Suprapubic skin (tissue), 4 donors: ENCODE results near the gene GTPBP10. TPM values are rescaled to one million over a fixed set of nuclear protein-coding genes. Genes with fewer than 3 reads are reported as not detected.
"Not testable (repeated sequence)": the region's sequence is repeated elsewhere in the genome, so short reads cannot be mapped to it uniquely, and the experiment has no call there.

ENCODE experiments used
- DNase-seq, 2 donors: peaks; one replicate each; pipeline ENCODE4 v3.0.0-alpha.2; 2019; ENCODE audit warnings: low spot score in 2 of 2
- H3K27ac ChIP-seq: fragments of 200-600 bp; sonication (generic); one replicate; pipeline ENCODE4 v1.5.1; 2019
- H3K27me3 ChIP-seq: fragments of 200-600 bp; sonication (generic); one replicate; pipeline ENCODE4 v1.5.1; 2019
- H3K36me3 ChIP-seq: fragments of 200-600 bp; sonication (generic); one replicate; pipeline ENCODE4 v1.5.1; 2019
- H3K4me1 ChIP-seq: fragments of 200-600 bp; sonication (generic); one replicate; pipeline ENCODE4 v1.5.1; 2019
- H3K4me3 ChIP-seq: fragments of 200-600 bp; sonication (generic); one replicate; pipeline ENCODE4 v1.5.1; 2019; ENCODE audit warnings: mild to moderate bottlenecking
- H3K9me3 ChIP-seq: fragments of 200-600 bp; sonication (generic); one replicate; pipeline ENCODE4 v1.5.1; 2019
- EP300 ChIP-seq: sonication (generic); formaldehyde crosslinking; IDR thresholded peaks from one replicate; pipeline ENCODE4 v1.6.1; 2017; ENCODE audit warnings: antibody characterized with exemption
- POLR2A ChIP-seq, 2 donors: fragments of 450-650 bp; IDR thresholded peaks; one replicate each; pipeline ENCODE4 v1.6.1; 2017; ENCODE audit warnings: antibody characterized with exemption in 2 of 2, mild to moderate bottlenecking in 2 of 2, moderate library complexity in 2 of 2
- POLR2AphosphoS5 ChIP-seq, 3 donors: sonication (generic); formaldehyde crosslinking; IDR thresholded peaks; one replicate each; pipeline ENCODE4 v1.6.1; 2017; ENCODE audit warnings: antibody characterized with exemption in 3 of 3
- WGBS: methylation state at CpG from one replicate; pipeline ENCODE4 v1.1.5; 2018; 5-methylcytosine and 5-hydroxymethylcytosine counted together
- total RNA-seq, 4 donors: library from RNA; depleted of rRNA; stranded (reverse); fragments of >200 nt; gene quantifications; one replicate each; pipeline ENCODE4 v1.1.0, GENCODE V29; 2016
- TF ChIP-seq, protein P1 (sequence below), 2 donors: fragments of 200-600 bp in 1 of 2; fragments of 450-650 bp in 1 of 2; sonication (generic) in 1 of 2; IDR thresholded peaks; one replicate each; pipeline ENCODE4 v1.5.1; 2016 to 2019; ENCODE audit warnings: antibody characterized with exemption in 2 of 2, mild to moderate bottlenecking in 1 of 2, moderate library complexity in 1 of 2

Gene GTPBP10
- total RNA-seq, 4 donors from 2014 or later = 10.5 to 35.6 (median 13.7) TPM

DNA sequence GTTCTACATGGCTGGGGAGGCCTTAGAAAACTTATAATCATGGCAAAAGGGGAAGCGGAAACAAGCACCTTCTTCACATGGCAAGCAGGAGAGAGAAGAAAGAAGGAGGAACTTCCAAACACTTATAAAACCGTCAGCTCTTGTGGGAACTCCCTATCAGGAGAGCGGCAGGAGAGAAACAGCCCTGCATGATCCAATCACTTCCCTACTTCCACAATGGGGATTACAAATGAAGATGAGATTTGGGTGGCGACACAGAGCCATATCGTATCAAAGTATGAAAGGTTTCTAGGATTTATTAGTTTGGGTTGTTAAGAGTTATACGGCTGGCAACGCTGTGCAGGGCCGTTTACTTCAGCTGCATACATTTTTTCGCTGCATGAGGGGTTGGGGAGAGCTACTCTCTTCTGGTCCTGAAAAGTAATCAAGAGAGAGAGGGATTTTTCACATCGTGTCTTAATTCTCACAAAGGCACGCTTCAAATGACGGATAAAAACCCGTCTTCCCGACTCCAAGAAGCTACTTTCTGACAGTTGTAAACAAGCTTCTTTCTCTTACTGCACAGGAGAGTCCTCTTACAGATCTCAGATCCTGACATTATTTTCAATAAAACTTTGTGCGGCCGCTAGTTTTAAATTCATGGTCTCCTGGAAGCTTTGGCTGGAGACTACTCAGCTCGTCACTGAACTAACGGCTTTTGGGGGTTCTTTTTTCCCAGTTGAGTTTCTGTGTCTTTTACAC is 751 bp upstream of the GTPBP10 start:
- Histone ChIP-seq H3K36me3 (peaks cover 2% of the 10 kb centered on the region), H3K27ac (peak overlapping the region; percentile 76), H3K9me3 (no peaks in the 10 kb centered on the region), H3K27me3 (no peaks in the 10 kb centered on the region), H3K4me3 (peak overlapping the region; percentile 57), H3K4me1 (peaks cover 21% of the 10 kb centered on the region)
- 7% methylated on average over 18 of the region's 18 CpGs for WGBS
- TF ChIP-seq POLR2AphosphoS5 (IDR thresholded peaks at IDR 0.05) (no peak), POLR2A (IDR thresholded peaks at IDR 0.05) (no peak), EP300 (no peak)
- TF ChIP-seq, protein P1, sequence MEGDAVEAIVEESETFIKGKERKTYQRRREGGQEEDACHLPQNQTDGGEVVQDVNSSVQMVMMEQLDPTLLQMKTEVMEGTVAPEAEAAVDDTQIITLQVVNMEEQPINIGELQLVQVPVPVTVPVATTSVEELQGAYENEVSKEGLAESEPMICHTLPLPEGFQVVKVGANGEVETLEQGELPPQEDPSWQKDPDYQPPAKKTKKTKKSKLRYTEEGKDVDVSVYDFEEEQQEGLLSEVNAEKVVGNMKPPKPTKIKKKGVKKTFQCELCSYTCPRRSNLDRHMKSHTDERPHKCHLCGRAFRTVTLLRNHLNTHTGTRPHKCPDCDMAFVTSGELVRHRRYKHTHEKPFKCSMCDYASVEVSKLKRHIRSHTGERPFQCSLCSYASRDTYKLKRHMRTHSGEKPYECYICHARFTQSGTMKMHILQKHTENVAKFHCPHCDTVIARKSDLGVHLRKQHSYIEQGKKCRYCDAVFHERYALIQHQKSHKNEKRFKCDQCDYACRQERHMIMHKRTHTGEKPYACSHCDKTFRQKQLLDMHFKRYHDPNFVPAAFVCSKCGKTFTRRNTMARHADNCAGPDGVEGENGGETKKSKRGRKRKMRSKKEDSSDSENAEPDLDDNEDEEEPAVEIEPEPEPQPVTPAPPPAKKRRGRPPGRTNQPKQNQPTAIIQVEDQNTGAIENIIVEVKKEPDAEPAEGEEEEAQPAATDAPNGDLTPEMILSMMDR (IDR thresholded peaks at IDR 0.05) = no peak
- DNase-seq = no peak

DNA sequence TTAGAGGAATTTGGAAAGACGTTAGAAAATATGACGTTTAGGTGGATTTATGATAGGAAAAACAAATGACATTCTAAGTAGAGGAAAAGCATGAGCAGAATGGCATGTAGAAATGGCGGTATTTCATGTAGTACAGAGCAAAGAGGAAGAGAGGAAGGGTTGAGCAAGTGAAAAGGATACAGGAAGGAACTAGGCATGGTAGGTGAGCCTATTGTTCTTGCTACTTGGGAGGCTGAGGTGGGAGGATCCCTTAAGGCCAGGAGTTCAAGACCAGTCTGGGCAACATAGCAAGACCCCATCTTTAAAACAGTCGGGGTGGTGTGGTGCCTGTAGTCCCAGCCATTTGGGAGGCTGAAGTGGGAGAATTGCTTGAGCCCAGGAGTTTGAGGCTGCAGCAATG is 1.2 kb downstream of the GTPBP10 start:
- whole genome bisulfite sequencing = 66% methylated on average over 4 of the region's 4 CpGs
- Histone ChIP-seq H3K36me3 (peaks cover 6% of the 10 kb centered on the region), H3K27ac (no peak overlapping the region), H3K4me1 (peaks cover 21% of the 10 kb centered on the region), H3K9me3 (no peaks in the 10 kb centered on the region), H3K27me3 (no peaks in the 10 kb centered on the region), H3K4me3 (peak overlapping the region; percentile 57)
- TF ChIP-seq, protein P1 (IDR thresholded peaks at IDR 0.05) = no peak
- TF ChIP-seq EP300 = no peak
- no peak for TF ChIP-seq POLR2A (IDR thresholded peaks at IDR 0.05)
- no peak for TF ChIP-seq POLR2AphosphoS5 (IDR thresholded peaks at IDR 0.05)
- no peak for DNase-seq

DNA sequence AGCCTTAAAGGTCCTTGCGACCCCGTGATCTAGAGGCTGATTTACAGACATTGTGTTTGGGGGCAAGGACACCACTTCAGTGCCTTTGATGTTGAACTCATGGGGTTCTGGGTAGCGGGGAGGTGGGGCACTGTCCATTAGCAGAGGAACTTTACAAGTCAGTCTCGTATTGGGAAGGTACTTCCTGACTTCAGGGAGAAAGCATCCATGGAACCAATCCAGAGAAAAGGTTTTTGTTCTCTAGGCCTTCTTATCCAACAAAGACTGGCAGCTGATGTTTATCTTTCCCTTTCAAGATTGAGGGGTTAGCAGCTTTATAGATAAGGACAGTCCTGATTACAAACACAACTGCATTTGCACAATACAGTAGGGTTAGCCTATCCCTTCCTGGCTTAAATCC is 2.8 kb downstream of the GTPBP10 start:
- Histone ChIP-seq H3K36me3 (peaks cover 11% of the 10 kb centered on the region), H3K27me3 (no peaks in the 10 kb centered on the region), H3K9me3 (no peaks in the 10 kb centered on the region), H3K27ac (no peak overlapping the region), H3K4me1 (peaks cover 21% of the 10 kb centered on the region), H3K4me3 (no peak overlapping the region)
- DNase-seq = no peak
- 74% methylated on average over 4 of the region's 4 CpGs for WGBS
- TF ChIP-seq POLR2AphosphoS5 (IDR thresholded peaks at IDR 0.05) = no peak

DNA sequence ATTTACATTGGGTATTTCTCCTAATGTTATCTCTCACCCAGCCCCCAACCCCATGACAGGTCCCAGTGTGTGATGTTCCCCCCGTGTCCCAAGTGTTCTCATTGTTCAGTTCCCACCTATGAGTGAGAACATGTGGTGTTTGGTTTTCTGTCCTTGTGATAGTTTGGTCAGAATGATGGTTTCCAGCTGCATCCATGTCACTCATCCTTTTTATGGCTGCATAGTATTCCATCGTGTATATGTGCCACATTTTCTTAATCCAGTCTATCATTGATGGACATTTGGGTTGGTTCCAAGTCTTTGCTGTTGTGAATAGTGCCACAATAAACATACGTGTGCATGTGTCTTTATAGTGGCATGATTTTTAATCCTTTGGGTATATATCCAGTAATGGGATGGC is 3.5 kb downstream of the GTPBP10 start:
- not testable (repeated sequence) for DNase-seq, H3K9me3 ChIP-seq, H3K4me3 ChIP-seq, H3K27me3 ChIP-seq, H3K27ac ChIP-seq
- peaks cover 12% of the 10 kb centered on the region for H3K36me3 ChIP-seq
- H3K4me1 ChIP-seq = peaks cover 21% of the 10 kb centered on the region
- WGBS = 93% methylated on average over 3 of the region's 3 CpGs

DNA sequence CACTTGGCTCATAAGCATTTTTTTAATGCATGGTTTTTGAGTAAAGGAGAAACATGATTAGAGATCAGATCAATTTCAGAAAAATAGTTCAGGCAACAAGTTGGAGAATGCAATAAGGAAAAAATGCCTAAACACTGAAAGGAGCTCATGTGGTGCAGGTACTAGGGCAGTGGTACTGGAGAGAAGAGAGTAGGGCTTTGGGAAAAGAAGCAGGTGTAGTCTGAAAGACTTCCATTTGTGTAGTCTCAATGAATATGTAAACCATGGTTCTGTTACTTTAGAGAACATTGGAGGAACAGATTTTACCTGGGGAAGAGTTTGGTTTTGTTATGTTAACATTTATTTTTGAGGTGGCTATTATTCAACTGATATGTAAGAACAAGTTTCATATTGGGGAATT is 5.5 kb downstream of the GTPBP10 start:
- H3K27me3 ChIP-seq = no peaks in the 10 kb centered on the region
- no peak overlapping the region for H3K4me3 ChIP-seq
- H3K4me1 ChIP-seq = peaks cover 12% of the 10 kb centered on the region
- no peak overlapping the region for H3K27ac ChIP-seq
- TF ChIP-seq POLR2AphosphoS5 (IDR thresholded peaks at IDR 0.05) = no peak
- H3K9me3 ChIP-seq = no peaks in the 10 kb centered on the region
- DNase-seq = no peak
- peaks cover 28% of the 10 kb centered on the region for H3K36me3 ChIP-seq

DNA sequence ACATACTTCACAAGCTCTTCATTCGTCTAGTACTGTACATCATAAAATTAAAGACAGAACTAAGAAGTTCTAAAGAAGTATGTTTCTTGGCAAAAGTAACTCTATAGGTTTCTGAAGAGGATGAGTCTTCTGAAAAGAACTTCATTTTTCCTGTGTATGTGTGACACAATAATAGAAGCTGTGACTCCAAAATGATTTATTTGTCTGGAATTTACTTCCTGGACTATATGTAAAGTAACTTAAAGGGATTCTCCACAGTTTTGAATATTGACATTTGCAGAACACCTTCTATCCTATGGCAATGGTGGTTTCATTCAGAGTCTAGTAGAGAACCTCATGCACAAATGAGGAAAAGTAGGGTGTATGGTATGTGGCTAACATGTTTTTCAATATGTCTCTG is 36.9 kb downstream of the GTPBP10 start:
- DNase-seq = no peak
- Histone ChIP-seq H3K4me3 (no peak overlapping the region), H3K36me3 (peaks cover 73% of the 10 kb centered on the region), H3K27ac (no peak overlapping the region), H3K27me3 (no peaks in the 10 kb centered on the region), H3K4me1 (no peaks in the 10 kb centered on the region), H3K9me3 (no peaks in the 10 kb centered on the region)
- 82% methylated on average over 1 of the region's 1 CpG for WGBS
- TF ChIP-seq, protein P1 (IDR thresholded peaks at IDR 0.05) = no peak
- TF ChIP-seq EP300 (no peak), POLR2A (IDR thresholded peaks at IDR 0.05) (no peak), POLR2AphosphoS5 (IDR thresholded peaks at IDR 0.05) (no peak)

DNA sequence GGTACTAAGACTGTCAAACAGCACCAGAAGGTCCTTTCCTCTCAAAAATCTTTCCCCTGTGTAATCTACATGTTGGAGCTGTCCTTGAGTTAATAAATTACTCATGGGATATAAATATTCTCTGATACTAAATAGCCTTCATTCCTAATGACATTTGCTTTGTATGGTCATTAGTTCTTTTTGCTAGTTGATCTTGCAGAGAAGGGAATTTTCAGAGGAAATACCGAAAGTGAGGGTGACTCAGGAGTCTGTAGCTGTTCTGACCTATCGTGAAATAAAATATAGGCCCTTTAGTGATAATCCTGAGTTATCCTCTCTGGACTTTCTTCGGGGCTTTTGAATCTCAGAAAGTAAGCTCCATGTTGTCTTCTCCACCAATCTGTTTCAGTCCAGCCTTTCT is 37.3 kb downstream of the GTPBP10 start:
- H3K4me1 ChIP-seq = no peaks in the 10 kb centered on the region
- no peak overlapping the region for H3K27ac ChIP-seq
- DNase-seq = no peak
- TF ChIP-seq, protein P1 (IDR thresholded peaks at IDR 0.05) = no peak
- TF ChIP-seq POLR2AphosphoS5 (IDR thresholded peaks at IDR 0.05) (no peak), POLR2A (IDR thresholded peaks at IDR 0.05) (no peak), EP300 (no peak)
- H3K9me3 ChIP-seq = no peaks in the 10 kb centered on the region
- H3K27me3 ChIP-seq = no peaks in the 10 kb centered on the region
- H3K4me3 ChIP-seq = no peak overlapping the region
- 93% methylated on average over 3 of the region's 3 CpGs for WGBS
- peaks cover 69% of the 10 kb centered on the region for H3K36me3 ChIP-seq
